ENCODE results near the gene CD2AP.

Gene CD2AP

GRCh38 chr6:47464052-47464451 is 13.5 kb upstream of the CD2AP start (continued):
- TF ChIP-seq POU6F1 (CRISPR knock-in tag; IDR thresholded peaks at IDR 0.05; ENCODE audit: borderline replicate concordance, low read depth) (no peak), CREB5 (CRISPR knock-in tag; IDR thresholded peaks at IDR 0.05; ENCODE audit: low read depth) (no peak)

- TF ChIP-seq TSHZ2 (CRISPR knock-in tag; IDR thresholded peaks at IDR 0.05), result no peak
- no peak for TF ChIP-seq ZFP30 (CRISPR knock-in tag; IDR thresholded peaks at IDR 0.05)
- no peak for TF ChIP-seq TCF4 (CRISPR knock-in tag; IDR thresholded peaks at IDR 0.05; ENCODE audit: borderline replicate concordance)
- TF ChIP-seq ZNF8 (CRISPR knock-in tag; IDR thresholded peaks at IDR 0.05), result no peak
- TF ChIP-seq ESRRG (CRISPR knock-in tag; IDR thresholded peaks at IDR 0.05), result no peak
- no peak for TF ChIP-seq RARB (CRISPR knock-in tag; IDR thresholded peaks at IDR 0.05)
- TF ChIP-seq ZNF70 (CRISPR knock-in tag; IDR thresholded peaks at IDR 0.05), result no peak
- TF ChIP-seq OSR1 (CRISPR knock-in tag; IDR thresholded peaks at IDR 0.05), result no peak
- no peak for TF ChIP-seq ZNF565 (CRISPR knock-in tag; conservative IDR thresholded peaks at IDR 0.05; ENCODE audit: low read depth)
- ATAC-seq, result no peak
Observed at GRCh38 chr6:47465117-47465516, 12.5 kb upstream of the CD2AP start.

GRCh38 chr6:47471911-47472310 is 5.7 kb upstream of the CD2AP start:
- no peak for TF ChIP-seq ZFP3 (CRISPR knock-in tag; IDR thresholded peaks at IDR 0.05)
- no peak for TF ChIP-seq TOX (CRISPR knock-in tag; IDR thresholded peaks at IDR 0.05; ENCODE audit: borderline replicate concordance)
- no peak for TF ChIP-seq GLIS3 (CRISPR knock-in tag; IDR thresholded peaks at IDR 0.05)
- TF ChIP-seq RARB (CRISPR knock-in tag; IDR thresholded peaks at IDR 0.05), result no peak
- no peak for TF ChIP-seq TSHZ2 (CRISPR knock-in tag; IDR thresholded peaks at IDR 0.05)
- TF ChIP-seq ZNF70 (CRISPR knock-in tag; IDR thresholded peaks at IDR 0.05), result no peak
- no peak for TF ChIP-seq POU6F1 (CRISPR knock-in tag; IDR thresholded peaks at IDR 0.05; ENCODE audit: borderline replicate concordance, low read depth)
- no peak for TF ChIP-seq ZFP30 (CRISPR knock-in tag; IDR thresholded peaks at IDR 0.05)
- TF ChIP-seq OSR1 (CRISPR knock-in tag; IDR thresholded peaks at IDR 0.05), result no peak
- no peak for TF ChIP-seq TCF4 (CRISPR knock-in tag; IDR thresholded peaks at IDR 0.05; ENCODE audit: borderline replicate concordance)
- TF ChIP-seq CSDC2 (CRISPR knock-in tag; IDR thresholded peaks at IDR 0.05), result no peak
- TF ChIP-seq PPARA (CRISPR knock-in tag; IDR thresholded peaks at IDR 0.05; ENCODE audit: borderline replicate concordance), result no peak
- no peak for TF ChIP-seq BACH2 (CRISPR knock-in tag; IDR thresholded peaks at IDR 0.05; ENCODE audit: borderline replicate concordance)
- TF ChIP-seq ARNTL (CRISPR knock-in tag; IDR thresholded peaks at IDR 0.05; ENCODE audit: borderline replicate concordance, low read depth), result no peak
- TF ChIP-seq PATZ1 (CRISPR knock-in tag; IDR thresholded peaks at IDR 0.05; ENCODE audit: borderline replicate concordance), result no peak
- no peak for TF ChIP-seq CREB5 (CRISPR knock-in tag; IDR thresholded peaks at IDR 0.05; ENCODE audit: low read depth)
- no peak for TF ChIP-seq ISL1 (CRISPR knock-in tag; IDR thresholded peaks at IDR 0.05)

More at GRCh38 chr6:47471911-47472310, 5.7 kb upstream of the CD2AP start:
- no peak for ATAC-seq

All from SK-N-SH treated with all-trans-retinoic acid at 6 μM for 48 hours (cell line).